Measurements from ENCODE around the gene ZC3H13. TPM values are rescaled to one million over a fixed set of nuclear protein-coding genes. Genes with fewer than 3 reads are reported as not detected.

The ZC3H13 gene
- total and polyA plus RNA-seq, 2 of the 4 experiments (the other 2 are of a cell fraction) = 7.7 to 10.8 TPM

- ChIA-PET POLR2A (ENCODE audit: unreplicated experiment) (no interaction called here), CTCF (no interaction called here)
- H3K9ac ChIP-seq (ENCODE audit: low read depth, low read length) = no peak overlapping the region
- H2AFZ ChIP-seq (replicated peaks; ENCODE audit: low read length, poor library complexity) = no peak overlapping the region
- no peak overlapping the region for H3K4ac ChIP-seq (ENCODE audit: low read depth, low read length)
- H4K5ac ChIP-seq (ENCODE audit: low read depth, low read length) = no peak overlapping the region
- DNase-seq = no peak
- no peak overlapping the region for H3K14ac ChIP-seq (replicated peaks; ENCODE audit: low read depth, low read length)
- in situ Hi-C loops (cut with MboI; ENCODE audit: low sequenced_read_pairs) = no loop called here
- WGBS, 2 experiments (ENCODE audit: extremely low coverage in 2 of 2, insufficient read length in 1 of 2) = no CpG with 5 or more reads among the region's 4 CpGs
- no peak overlapping the region for H3K27ac ChIP-seq (ENCODE audit: insufficient read depth, low read length)
- no peaks in the 10 kb centered on the region for H3K36me3 ChIP-seq (ENCODE audit: control insufficient read depth, insufficient read depth, low read length)
- H2BK15ac ChIP-seq (ENCODE audit: low read depth, low read length) = no peak overlapping the region
- no peak overlapping the region for H2AK9ac ChIP-seq (replicated peaks; ENCODE audit: low read depth, low read length, poor library complexity)
- H3K4me1 ChIP-seq (ENCODE audit: control insufficient read depth, insufficient read depth, low read length) = no peaks in the 10 kb centered on the region
- no peak overlapping the region for H3K23ac ChIP-seq (ENCODE audit: low read depth, low read length)
- no peak overlapping the region for H3K18ac ChIP-seq (ENCODE audit: low read depth, low read length)
- no peaks in the 10 kb centered on the region for H3K9me3 ChIP-seq (ENCODE audit: control insufficient read depth, insufficient read depth, low read length)
- H3K27me3 ChIP-seq (ENCODE audit: control insufficient read depth, insufficient read depth, low read length) = 0 out of 2 replicates have a peak, but pooled peaks cover 3% of the 10 kb centered on the region
- H3K4me2 ChIP-seq (ENCODE audit: low read depth, low read length) = no peak overlapping the region
- H3K9me1 ChIP-seq (ENCODE audit: insufficient read depth, low read length) = no peaks in the 10 kb centered on the region
- H3K79me1 ChIP-seq (ENCODE audit: low read depth in 1 of 2, low read length in 2 of 2) = no peaks in the 10 kb centered on the region
- no peak overlapping the region for H3K56ac ChIP-seq (ENCODE audit: extremely low read depth, insufficient read depth, low read length)
- intact Hi-C loops (cut with micrococcal nuclease) = no loop called here
- H4K91ac ChIP-seq (ENCODE audit: insufficient read depth, low read depth, low read length) = no peak overlapping the region
- no peak overlapping the region for H3K4me3 ChIP-seq (ENCODE audit: insufficient read depth, low read depth, low read length)
- TF ChIP-seq CEBPB (IDR thresholded peaks at IDR 0.05; ENCODE audit: low read depth, low read length) (no peak), RFX5 (IDR thresholded peaks at IDR 0.05; ENCODE audit: low read depth, low read length) (no peak), USF2 (IDR thresholded peaks at IDR 0.05; ENCODE audit: low read depth, low read length) (no peak), BHLHE40 (IDR thresholded peaks at IDR 0.05; ENCODE audit: low read depth, low read length) (no peak), MAZ (IDR thresholded peaks at IDR 0.05; ENCODE audit: borderline replicate concordance, low read depth, low read length) (no peak), RAD21 (IDR thresholded peaks at IDR 0.05; ENCODE audit: low read length) (no peak)
- no peak overlapping the region for H4K8ac ChIP-seq (ENCODE audit: low read depth in 2 of 2, low read length in 2 of 2)
- no TSS peak for BruUV-seq (replicated peaks)
- no peak overlapping the region for H2BK5ac ChIP-seq (ENCODE audit: low read depth, low read length, poor library complexity, severe bottlenecking)
- no peak overlapping the region for H2BK120ac ChIP-seq (ENCODE audit: low read depth, low read length)
- no peak overlapping the region for H2BK20ac ChIP-seq (ENCODE audit: low read depth, low read length)
- no peak overlapping the region for H2AK5ac ChIP-seq (ENCODE audit: low read depth, low read length)
- no peak for ATAC-seq (ENCODE audit: low read depth)
- dilution Hi-C loops (cut with HindIII; ENCODE audit: low sequenced_read_pairs, unreplicated experiment) = no loop called here
- no peaks in the 10 kb centered on the region for H4K20me1 ChIP-seq (ENCODE audit: insufficient read depth, low read length)
Observed at GRCh38 chr13:46101002-46101401, 48.5 kb upstream of the ZC3H13 start.

Measured in IMR-90 (cell line).